ENCODE results near the gene LUZP1.

The LUZP1 gene

GRCh38 chr1:23188434-23188884, 19.8 kb upstream of the LUZP1 start:
- DNase-seq (ENCODE audit: low read depth), result no peak
- TF ChIP-seq, protein P1, sequence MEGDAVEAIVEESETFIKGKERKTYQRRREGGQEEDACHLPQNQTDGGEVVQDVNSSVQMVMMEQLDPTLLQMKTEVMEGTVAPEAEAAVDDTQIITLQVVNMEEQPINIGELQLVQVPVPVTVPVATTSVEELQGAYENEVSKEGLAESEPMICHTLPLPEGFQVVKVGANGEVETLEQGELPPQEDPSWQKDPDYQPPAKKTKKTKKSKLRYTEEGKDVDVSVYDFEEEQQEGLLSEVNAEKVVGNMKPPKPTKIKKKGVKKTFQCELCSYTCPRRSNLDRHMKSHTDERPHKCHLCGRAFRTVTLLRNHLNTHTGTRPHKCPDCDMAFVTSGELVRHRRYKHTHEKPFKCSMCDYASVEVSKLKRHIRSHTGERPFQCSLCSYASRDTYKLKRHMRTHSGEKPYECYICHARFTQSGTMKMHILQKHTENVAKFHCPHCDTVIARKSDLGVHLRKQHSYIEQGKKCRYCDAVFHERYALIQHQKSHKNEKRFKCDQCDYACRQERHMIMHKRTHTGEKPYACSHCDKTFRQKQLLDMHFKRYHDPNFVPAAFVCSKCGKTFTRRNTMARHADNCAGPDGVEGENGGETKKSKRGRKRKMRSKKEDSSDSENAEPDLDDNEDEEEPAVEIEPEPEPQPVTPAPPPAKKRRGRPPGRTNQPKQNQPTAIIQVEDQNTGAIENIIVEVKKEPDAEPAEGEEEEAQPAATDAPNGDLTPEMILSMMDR (IDR thresholded peaks at IDR 0.05; ENCODE audit: insufficient read depth, low read depth, low read length, missing control alignments), result no peak
- H3K4me3 ChIP-seq (ENCODE audit: low read depth, low read length), result no peak overlapping the region

DNA sequence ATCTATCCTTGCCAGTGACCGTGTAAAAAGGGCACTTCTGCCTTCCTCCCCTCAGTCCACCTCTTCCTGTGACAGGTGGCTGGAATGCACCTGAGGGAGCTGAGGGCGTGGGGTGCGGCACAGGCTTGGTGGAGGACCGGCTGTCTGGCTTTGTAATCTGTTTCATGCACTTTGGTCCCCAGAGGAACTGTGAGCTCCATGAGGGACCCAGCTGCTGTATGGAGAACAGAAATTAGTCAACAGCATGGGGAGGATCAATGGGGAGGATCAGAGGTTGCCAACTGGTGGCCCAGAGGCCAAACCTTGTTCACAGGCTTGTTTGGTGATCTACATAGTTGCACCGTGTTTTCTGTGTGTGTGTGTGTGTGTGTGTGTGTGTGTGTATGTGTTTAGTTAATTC, 19.0 kb upstream of the LUZP1 start:
- TF ChIP-seq, protein P1 (IDR thresholded peaks at IDR 0.05; ENCODE audit: insufficient read depth, low read depth, low read length, missing control alignments), result no peak
- H3K4me3 ChIP-seq (ENCODE audit: low read depth, low read length), result no peak overlapping the region
- DNase-seq (ENCODE audit: low read depth), result no peak

- TF ChIP-seq, protein P1 (IDR thresholded peaks at IDR 0.05; ENCODE audit: insufficient read depth, low read depth, low read length, missing control alignments), result no peak
- DNase-seq (ENCODE audit: low read depth), result no peak
- no peak overlapping the region for H3K4me3 ChIP-seq (ENCODE audit: low read depth, low read length)
These were observed 16.7 kb upstream of the LUZP1 start for GRCh38 chr1:23185381-23185780.

- peak; percentile 55 for DNase-seq (ENCODE audit: low read depth)
- H3K4me3 ChIP-seq (ENCODE audit: low read depth, low read length), result no peak overlapping the region
- TF ChIP-seq, protein P1 (IDR thresholded peaks at IDR 0.05; ENCODE audit: insufficient read depth, low read depth, low read length, missing control alignments), result peak; percentile 57
These were observed 15.7 kb upstream of the LUZP1 start for GRCh38 chr1:23184212-23184934.

GRCh38 chr1:23179862-23180261, 11.2 kb upstream of the LUZP1 start:
- H3K4me3 ChIP-seq (ENCODE audit: low read depth, low read length), result no peak overlapping the region
- no peak for DNase-seq (ENCODE audit: low read depth)
- TF ChIP-seq, protein P1 (IDR thresholded peaks at IDR 0.05; ENCODE audit: insufficient read depth, low read depth, low read length, missing control alignments), result no peak

- TF ChIP-seq, protein P1 (IDR thresholded peaks at IDR 0.05; ENCODE audit: insufficient read depth, low read depth, low read length, missing control alignments), result peak; percentile 26
- no peak overlapping the region for H3K4me3 ChIP-seq (ENCODE audit: low read depth, low read length)
- DNase-seq (ENCODE audit: low read depth), result peak; percentile 44
These were observed 10.3 kb upstream of the LUZP1 start for GRCh38 chr1:23178950-23179349.

DNA sequence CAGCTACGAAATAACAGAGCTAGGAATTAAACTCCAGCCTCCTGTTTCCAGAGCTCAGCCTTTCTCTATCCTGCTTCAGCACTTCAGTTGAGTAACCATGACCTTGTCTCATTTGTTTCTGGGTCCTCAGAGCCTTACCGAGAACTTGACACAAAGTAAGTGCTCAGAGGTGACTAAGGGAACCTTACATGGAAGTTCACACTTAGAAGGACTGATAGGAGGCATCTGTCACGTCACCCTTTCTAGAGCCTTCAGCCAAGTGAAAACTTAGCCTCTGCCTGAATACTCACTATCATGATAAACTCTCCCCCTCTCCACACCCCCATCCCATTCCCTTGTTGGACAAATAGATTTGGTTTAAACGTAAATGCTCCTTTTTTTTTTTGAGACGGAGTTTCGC, 9.8 kb upstream of the LUZP1 start:
- no peak for DNase-seq (ENCODE audit: low read depth)
- TF ChIP-seq, protein P1 (IDR thresholded peaks at IDR 0.05; ENCODE audit: insufficient read depth, low read depth, low read length, missing control alignments), result no peak
- H3K4me3 ChIP-seq (ENCODE audit: low read depth, low read length), result no peak overlapping the region
